Myocyte (in vitro differentiated cells): ENCODE data around the gene FAM149A. TPM values are rescaled to one million over a fixed set of nuclear protein-coding genes. Genes with fewer than 3 reads are reported as not detected.

Experiments used
- DNase-seq: peaks from one replicate; pipeline ENCODE4 v3.0.0-alpha.2; 2012; ENCODE audit warnings: low read depth
- total RNA-seq: library from RNA; depleted of rRNA; stranded (reverse); fragments of >200 nt; gene quantifications from 2 replicates; pipeline ENCODE4 v1.2.3, GENCODE V29; 2014

Gene FAM149A
- total RNA-seq, 1 donor from 2014 or later = 0.45 TPM

DNA sequence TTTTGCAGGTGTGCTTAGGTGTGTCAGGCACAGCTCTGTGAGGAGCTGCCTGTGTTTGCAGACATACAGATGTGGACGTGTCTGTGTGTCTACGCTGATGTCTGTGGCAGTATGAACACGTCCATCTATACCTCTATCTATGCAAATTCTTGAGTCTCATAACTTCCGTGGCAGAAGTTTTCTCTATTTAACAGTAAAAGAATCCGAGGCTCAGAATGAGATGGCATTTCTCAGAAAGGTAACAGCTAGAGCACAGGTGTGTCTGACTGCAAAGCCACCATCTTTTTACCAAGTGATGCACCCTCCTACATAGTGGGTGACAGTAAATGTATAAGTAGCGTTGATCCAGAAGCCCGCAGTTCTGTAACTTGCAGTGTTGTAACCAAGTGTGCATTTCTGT is 47.0 kb downstream of the FAM149A start:
- DNase-seq = no peak

DNA sequence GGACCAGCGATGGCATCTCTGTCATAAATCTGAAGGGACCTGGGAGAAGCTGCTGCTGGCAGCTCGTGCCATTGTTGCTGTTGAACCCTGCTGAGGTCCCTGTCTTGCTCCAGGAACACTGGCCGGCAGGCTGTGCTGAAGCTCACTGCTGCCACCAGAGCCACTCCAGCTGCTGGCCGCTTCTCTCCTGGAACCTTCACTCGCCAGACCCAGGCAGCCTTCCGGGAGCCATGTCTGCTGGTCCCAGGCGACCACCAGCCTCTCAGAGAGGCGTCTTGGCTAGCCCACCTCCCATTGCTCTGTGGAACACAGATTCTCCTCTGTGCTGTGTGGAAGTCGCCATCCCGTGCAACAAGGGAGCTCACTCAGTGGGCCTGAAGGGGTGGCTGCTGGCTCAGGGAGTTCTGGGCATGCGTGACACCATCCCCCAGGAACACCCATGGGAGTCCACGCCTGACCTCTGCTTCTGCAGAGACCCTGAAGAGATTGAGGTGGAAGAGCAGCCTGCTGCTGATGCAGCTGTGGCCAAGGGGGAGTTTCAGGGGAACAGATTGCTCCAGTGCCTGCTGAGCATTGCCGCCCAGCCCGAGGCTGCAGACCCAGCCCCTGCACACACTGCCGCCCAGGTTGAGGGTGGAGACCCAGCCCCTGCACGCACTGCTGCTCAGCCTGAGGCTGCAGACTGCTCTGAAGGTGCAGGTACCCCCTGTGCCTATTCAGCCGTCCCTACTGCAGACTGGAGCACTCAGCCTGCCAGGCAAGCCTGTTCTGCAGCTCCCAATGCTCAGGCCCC is 53.7 kb downstream of the FAM149A start:
- DNase-seq = no peak

DNA sequence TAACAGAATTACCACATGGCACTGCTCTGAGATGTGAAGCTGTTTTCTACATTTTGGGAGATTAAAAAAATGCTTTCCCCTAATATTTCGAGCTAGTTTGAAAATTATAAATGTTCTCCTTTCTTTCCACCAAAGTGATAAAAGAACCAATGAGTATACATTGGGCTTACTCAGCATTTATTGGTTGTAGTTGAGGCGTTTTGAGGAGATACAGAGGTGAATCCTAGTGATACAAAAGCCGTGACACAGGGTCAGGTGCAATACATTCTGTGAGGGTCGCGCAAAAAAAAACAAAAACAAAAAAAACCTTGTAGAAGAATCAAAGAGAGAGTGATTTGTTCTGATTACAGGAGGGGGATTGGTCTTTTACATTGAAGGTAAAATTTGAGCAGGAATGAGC is 54.5 kb downstream of the FAM149A start:
- DNase-seq = no peak

DNA sequence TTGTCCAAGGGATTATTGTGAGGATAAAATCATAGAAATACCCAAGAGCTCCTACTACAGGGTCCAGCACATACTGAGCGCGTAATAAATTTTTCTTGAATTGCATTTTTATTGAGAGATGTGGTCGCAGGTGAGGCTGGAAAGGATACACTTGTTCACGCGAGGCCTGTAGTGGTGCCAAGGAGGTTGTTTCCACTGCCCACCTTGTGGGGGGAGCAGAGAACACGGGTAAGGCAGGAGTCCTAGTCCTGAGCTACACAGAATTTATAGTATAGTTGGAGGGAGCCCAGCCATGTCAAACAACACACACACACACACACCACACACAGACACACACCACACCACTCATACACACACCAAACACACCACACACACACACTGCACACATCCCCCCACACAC is 55.1 kb downstream of the FAM149A start:
- DNase-seq = no peak

DNA sequence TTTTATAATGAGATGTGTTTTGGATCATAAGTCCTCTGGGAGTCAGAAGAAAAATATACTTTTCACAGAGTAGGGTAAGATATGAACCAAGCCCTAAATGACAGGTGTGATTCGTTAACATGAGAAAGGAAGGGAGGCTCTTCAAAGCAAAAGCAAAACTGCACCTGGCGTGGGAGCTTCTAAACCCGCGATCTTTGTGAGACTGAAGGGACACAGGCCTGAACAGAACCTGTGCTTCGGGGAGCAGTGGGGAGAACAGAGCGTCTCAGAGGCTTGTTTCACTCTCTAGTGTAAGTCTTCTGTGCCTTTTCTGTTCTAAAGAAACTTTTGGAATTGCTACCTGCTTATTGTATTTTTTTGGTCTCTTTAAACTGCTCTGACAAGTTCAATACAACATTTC is 56.6 kb downstream of the FAM149A start:
- DNase-seq = no peak

DNA sequence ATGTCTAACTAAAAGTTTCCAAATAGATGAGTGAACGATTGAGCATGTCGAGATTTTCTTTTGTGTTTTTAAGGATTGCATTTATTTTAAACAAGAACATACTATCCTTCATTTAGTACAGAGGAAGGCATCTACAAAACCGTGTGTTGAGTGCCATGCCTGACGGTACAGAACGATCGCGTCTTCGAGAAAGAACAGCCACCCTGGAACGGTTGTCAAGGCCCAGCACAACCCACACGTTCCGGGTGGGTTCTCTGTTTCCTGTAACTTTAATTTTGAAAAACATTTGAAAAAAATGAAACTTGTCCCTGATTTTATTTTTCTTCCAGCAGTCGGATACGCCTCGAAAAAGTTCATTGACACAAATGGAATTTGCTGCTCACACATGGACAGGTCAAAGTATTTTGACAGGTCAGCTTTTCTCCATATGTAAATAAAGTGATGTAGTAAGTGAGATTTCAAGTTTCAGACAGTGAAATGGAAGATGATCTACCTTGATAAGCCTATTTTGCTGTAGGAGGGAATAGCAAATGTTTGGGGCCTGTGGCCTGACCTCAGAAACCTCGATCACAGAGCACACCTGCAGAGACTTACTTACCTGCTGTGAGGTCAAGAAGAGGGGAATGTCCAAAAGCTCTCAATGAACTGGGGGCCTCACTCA is 62.5 kb downstream of the FAM149A start:
- DNase-seq = no peak

DNA sequence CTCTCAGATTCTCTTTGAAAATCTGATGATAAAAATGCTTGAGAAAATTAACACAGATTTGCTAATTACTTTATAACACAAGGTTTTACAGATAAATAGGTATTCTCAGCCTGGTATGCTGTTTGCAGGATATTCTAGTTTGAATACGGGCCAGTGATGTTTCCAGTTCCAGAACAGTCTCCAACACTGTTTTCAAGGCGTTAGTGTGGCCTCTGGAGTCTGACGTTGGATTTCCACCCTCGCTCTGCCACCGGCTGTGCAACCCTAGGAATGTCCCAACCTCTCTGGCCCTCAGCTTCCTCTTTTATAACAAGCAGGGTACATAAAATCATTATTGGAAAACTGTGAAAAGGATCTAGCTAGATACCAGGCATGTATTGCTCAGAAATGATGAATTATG is 63.1 kb downstream of the FAM149A start:
- DNase-seq = no peak

DNA sequence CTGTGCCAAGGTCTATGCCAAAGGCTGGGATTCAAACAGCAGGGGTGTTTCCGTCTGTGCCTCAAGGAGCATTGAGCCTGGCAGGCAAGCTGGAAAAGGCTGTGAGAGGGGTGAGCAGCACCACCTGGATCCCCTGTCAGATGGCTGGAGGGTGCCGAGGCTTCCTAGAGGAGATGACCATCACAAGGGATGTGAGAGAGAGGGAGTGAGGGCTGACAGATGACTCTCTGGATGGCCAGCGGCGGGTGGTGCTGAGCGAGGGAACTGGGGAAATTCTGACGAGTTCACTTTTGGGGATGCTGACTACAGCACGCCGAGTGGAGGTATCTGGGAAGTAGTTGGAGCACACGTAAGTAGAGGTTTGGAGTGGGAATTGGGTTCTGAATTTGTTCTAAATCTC is 64.2 kb downstream of the FAM149A start:
- no peak for DNase-seq

DNA sequence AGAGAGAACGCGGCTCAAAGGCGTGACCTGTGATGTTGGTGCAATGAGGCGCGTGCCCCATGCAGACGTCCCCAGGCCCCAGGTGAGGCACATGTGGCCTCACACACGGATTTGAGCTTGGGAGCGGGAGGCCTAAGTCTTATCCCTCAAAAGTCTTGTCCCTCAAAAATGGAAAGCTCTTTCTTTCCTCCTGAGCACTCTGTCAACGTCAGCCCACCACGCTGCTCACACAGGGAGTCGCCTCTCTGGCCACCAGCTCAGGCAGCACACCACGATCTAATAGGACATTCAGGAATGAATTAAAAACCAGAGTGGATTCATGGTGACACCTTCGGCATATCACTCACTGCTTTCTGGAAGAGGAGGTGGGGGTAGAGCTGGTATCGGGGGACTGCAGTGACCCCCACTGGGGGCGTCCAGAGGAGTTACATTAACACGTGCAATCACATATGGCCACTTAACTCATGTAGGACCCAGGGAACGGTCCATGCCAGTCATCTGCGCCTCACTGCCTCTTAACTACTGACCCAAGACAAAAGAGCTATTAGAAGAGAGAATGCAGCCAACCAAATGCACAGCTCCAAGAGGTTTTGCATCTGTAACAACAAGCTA is 64.9 kb downstream of the FAM149A start:
- no peak for DNase-seq

DNA sequence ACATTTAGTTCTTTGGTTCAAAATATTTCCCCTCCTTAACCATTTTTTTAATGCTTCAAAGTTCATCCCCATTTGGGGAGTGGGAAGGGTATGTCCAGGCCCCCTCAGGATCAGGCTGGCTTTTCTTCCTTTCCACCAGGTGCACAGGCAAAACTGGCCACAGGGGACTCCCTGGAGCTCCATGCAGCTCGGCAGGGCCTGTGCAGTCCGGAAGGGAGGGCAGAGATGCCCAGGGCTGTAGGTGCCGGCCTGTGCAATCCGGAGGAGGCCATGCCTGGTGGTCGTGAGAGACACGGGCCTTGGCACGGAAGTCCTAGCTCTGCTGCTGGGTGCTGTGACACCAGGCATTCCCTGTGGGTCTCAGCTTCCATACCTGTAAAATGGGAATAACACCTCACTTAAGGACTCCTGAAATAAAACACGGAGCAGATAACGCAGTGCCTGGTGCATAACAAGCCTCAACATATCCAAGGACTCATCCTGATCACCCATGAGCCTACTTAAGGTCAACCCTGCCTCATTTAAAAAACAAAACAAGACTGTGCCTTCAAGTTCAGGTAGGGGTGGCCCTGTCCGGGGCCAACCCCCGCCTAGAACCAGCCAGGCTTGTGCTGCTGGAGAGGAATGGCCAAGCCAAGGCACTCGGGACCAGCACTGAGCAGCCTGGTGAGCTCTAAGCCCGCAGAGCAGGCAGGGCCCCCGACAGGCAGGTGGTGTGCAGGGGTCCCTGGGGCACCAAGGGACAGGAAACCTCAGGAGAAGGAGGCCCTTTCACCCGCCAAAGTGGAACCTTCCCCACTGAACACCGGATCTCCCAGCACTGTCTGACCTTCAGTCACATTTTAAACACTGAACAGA is 65.7 kb downstream of the FAM149A start:
- DNase-seq = no peak

DNA sequence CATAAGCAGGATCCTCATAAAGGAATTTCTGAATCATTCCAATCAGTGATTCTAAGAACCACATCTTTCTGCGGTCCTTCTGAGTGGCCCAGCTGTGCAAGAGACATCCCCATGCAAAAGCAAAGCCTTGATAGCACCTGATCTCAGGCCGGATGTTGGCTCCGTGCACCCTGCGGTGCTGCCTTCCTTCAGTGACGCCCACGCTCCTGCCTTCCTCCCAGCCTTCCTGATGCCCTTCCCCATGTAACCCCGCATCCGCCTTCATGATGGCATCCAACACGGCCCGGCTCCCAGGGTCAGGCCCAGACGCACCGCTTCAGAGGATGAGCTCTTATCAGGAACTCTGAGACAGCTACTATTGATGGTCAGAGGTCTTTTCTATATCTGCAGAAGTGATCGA is 66.5 kb downstream of the FAM149A start:
- DNase-seq = no peak

DNA sequence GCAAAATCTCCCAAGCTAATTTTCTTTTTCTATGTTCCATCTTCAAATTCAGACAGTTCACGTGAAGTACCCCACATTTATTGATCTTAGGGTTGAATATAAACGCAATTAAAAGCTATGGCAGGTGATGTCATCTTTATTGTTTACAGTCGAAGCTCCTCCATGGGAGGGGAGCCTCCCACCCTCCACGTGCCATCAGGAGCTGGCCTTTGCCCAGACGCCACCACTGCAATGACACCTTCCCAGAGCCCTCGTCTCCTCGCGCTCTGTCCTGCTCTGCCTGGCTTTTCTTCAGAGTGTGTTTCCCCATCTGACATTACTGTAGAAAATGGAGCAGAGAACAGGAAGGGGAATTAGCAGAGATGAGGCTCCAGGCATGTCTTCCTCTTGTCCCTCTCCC is 68.0 kb downstream of the FAM149A start:
- no peak for DNase-seq

DNA sequence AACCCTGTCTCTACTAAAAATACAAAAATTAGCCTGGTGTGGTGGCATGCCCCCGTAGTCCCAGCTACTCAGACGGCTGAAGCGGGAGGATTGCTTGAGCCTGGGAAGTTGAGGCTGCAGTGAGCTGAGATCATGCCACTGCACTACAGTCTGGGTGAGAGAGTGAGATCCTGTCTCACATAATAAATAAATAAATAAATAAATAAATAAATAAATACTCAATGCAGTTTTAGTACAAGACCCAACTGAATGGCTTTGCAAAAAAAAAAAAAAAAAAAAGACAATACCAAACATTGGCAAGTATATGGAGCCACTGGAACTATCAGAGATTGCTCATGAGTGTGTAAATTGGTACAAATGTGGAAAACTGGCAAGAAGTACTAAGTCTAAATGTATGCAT is 83.6 kb downstream of the FAM149A start:
- DNase-seq = no peak

DNA sequence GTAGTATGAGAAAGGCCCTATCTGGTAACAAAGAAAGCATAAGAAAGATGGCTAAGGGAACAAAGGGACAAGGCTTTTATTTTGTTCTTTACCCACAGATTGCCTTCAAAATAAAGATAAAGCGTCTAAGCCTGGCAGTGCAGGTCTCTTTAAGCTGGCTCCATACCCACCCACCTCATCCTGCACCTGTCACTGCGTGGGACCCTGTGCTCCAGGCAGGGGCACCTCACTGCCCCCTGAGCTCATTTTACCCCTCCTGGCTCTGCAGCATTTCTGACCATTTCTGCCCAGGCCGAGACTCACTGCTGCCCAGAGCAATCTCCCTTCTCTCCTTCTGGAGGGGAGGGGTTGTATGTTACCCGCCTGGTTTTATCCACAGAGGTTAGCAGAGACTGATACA is 85.2 kb downstream of the FAM149A start:
- no peak for DNase-seq

DNA sequence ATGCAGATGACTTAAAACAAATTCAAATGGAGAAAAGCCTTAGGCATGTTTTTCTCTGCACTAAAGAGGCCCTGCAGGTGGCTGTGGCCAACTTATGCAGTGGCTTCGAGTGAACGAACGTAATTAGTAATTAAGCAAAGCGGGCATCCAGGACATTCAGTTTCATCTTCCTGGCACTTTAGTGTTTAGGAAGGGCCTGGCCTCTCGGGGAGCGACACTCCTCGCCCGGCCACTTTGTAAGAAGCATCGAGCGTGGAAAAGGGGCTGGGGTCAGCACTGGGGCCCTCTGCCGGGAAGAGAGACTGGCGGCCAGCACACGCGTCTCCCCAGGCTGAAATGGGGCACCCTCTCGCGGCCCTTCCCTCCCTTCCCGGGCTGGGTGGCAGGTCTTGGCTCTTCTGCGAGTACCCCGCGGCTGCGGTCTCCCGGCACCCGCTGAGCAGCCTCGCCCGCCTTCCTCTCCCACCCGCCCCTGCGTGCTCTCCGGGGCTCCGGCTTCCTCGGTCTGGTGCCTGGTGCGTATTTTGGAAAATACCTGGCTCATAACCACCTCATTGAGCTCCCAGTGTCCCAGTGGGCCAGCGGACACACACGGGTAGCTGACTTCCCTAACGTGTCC is 86.2 kb downstream of the FAM149A start:
- DNase-seq = peak; percentile 69

DNA sequence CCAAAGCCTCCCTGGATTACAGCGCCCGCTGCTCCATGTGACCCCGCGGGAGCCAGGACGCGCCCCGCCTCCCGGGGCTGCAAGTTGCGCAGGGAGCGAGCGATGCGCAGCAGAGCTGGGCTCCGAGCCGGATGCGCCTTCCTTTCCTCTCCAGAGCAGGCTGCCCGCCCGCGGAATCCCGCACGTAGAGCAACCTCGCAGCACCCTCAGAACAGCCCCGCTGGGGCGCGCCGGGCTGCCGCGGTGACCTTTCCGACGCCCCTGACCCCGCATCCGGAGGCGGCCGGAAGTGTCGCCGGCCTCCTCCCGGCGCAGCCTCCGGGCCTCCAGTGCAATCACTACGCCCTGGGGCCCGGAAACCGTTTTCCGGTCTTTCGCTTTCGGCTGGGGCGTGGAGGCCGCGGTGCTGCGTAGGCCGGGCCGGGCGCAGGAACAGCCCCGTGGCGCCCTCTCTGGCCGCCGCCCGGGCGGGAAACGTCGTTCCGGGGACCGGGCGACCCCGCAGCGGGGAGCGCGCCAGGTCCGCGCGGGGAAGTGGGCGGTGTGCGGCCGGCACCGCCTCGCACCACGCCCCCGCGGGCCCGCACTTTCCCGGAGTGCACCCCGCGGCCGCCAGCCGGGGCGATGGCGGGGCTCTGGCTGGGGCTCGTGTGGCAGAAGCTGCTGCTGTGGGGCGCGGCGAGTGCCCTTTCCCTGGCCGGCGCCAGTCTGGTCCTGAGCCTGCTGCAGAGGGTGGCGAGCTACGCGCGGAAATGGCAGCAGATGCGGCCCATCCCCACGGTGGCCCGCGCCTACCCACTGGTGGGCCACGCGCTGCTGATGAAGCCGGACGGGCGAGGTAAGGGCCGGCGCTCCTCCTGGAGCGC is 86.9 kb downstream of the FAM149A start, which contains the start of gene CYP4V2:
Gene CYP4V2 (plus strand): TSS at position 368 of the 866 bp plus-strand sequence. CDS start 257 bp downstream, at position 625.
- DNase-seq = peak; percentile 85

DNA sequence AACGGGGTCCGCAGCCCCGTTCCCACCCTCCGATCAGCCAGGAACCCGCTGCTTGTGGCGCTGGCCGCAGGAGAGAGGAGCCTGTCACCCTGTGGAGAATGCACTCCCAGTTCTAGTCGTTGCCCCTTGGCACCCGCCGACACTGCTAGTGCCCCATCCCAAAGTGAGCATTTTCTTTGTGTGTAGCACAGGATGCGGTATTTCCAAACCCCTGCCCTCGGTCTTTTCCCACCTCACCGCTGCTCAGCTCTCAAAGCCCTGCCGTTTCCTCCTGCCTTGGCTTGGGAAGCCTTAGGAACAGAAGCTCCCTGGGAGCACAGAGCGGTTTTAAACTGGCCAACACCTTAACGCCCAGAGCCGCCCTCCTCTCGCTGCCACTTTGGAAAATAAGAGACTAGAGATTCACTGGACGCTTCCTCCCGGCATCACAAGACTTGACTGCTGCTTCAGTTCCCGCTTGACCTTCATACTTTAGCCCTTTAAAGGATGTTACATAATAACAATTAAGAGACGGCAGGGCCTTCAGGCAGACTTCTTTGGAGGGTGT is 87.6 kb downstream of the FAM149A start:
- DNase-seq = peak; percentile 53

DNA sequence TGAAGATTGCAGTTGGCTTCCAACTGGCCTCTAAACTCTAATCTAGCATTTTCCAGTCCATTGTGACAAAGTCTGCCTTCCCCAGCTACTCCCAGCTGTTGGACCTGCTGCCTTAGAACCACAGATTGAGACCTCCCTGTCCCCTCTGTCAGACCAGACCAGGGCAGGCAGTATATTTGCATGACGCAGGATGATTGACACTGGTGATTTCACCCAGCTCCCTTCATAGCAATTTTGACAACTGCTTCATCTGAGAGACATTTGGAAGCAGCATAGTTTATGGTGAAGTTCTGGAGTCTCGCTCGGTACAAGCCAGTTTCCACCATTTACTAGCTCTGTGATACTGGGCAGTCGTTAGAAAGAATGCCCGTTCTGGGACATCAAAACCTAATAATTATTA is 89.3 kb downstream of the FAM149A start:
- DNase-seq = no peak

DNA sequence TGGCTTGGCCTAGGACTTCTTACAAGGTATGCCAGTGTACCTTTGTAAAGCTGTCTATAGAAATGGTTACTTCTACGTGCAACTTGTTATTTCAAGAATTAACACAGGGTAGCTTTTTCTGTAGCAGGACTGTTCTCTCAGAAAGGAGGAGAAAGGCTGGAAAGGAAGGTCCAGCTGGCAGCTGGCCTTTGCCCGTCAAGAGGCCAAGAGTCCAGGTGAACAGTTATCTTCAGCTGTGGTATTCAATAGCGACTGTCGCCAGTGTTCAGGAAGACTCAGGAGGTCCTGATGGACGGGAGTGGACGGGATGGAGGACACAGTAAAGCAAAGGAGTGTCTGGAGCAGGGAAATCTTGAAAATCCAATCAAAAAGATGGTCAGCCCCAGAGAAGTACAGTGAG is 91.6 kb downstream of the FAM149A start:
- DNase-seq = no peak

DNA sequence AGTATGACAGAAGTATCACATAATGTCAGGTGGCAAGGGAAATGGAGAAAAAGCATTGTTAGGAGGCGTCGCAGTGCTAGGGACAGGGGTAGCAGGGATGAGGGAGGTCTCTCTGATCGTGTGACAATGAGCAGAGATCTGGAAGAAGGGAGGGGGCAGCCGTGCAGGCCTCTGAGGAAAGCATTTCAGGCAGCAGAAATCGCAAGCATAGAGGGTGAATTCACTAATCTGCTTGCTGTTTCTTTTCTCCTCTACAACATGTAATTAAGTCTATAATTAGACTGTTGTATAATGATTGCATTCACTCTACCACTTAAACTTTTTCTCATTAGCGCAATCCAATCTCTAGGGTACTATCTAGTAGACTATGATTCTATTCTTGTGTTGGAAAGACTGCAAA is 96.0 kb downstream of the FAM149A start:
- no peak for DNase-seq
